GM23338 (cell line): ENCODE data around the gene HGD. TPM values are rescaled to one million over a fixed set of nuclear protein-coding genes. Genes with fewer than 3 reads are reported as not detected.

Experiments used
- ATAC-seq: fragments of 200-7000 bp; cut with Tn5 transposase; 3 replicates; pipeline ENCODE4 v1.9.1; 2020
- DNase-seq: peaks from one replicate; pipeline ENCODE4 v3.0.0-alpha.2; 2015; ENCODE audit warnings: low spot score
- H2AFZ ChIP-seq: fragments of 200-600 bp; sonication (generic); 2 replicates; pipeline ENCODE4 v1.8.0; 2016; ENCODE audit warnings: antibody characterized with exemption, mild to moderate bottlenecking, moderate library complexity
- H3F3A ChIP-seq: fragments of 200-600 bp; sonication (generic); replicated peaks from 2 replicates; pipeline ENCODE4 v1.8.0; 2017; ENCODE audit warnings: antibody characterized with exemption, mixed run types, low read depth
- H3K27ac ChIP-seq: fragments of 200-600 bp; sonication (generic); 2 replicates; pipeline ENCODE4 v1.6.1; 2016; ENCODE audit warnings: low read depth
- H3K27me3 ChIP-seq: fragments of 200-600 bp; sonication (generic); 2 replicates; pipeline ENCODE4 v1.8.0; 2016; ENCODE audit warnings: mild to moderate bottlenecking, mixed run types, moderate library complexity; ENCODE audit not compliant: insufficient read depth
- H3K36me3 ChIP-seq: fragments of 200-600 bp; sonication (generic); 2 replicates; pipeline ENCODE4 v1.8.0; 2016; ENCODE audit warnings: mild to moderate bottlenecking; ENCODE audit not compliant: insufficient read depth
- H3K4me1 ChIP-seq: fragments of 200-600 bp; sonication (generic); 2 replicates; pipeline ENCODE4 v1.8.0; 2016; ENCODE audit warnings: mild to moderate bottlenecking, moderate library complexity; ENCODE audit not compliant: insufficient read depth
- H3K4me2 ChIP-seq: fragments of 200-600 bp; sonication (generic); 2 replicates; pipeline ENCODE4 v1.7.1; 2017; ENCODE audit warnings: mixed run types
- H3K4me3 ChIP-seq: fragments of 200-600 bp; sonication (generic); 2 replicates; pipeline ENCODE4 v1.6.1; 2016; ENCODE audit warnings: mixed run types
- H3K79me2 ChIP-seq: fragments of 200-600 bp; sonication (generic); replicated peaks from 2 replicates; pipeline ENCODE4 v1.8.0; 2017; ENCODE audit warnings: mild to moderate bottlenecking; ENCODE audit not compliant: insufficient read depth
- H3K9me2 ChIP-seq: fragments of 200-600 bp; sonication (generic); 2 replicates; pipeline ENCODE4 v1.8.0; 2017; ENCODE audit not compliant: insufficient read depth
- H4K20me1 ChIP-seq: fragments of 200-600 bp; sonication (generic); replicated peaks from 2 replicates; pipeline ENCODE4 v1.8.0; 2017; ENCODE audit warnings: mild to moderate bottlenecking; ENCODE audit not compliant: insufficient read depth
- H3K27ac Mint-ChIP-seq: 2 replicates; pipeline ENCODE4 v1.8.0; 2020; ENCODE audit warnings: inconsistent platforms, mild to moderate bottlenecking, moderate library complexity, mixed read lengths
- H3K27me3 Mint-ChIP-seq: 3 replicates; pipeline ENCODE4 v1.8.0; 2022; ENCODE audit warnings: low read depth, mild to moderate bottlenecking, moderate library complexity, mixed read lengths, inconsistent platforms; ENCODE audit not compliant: insufficient read depth, poor library complexity
- H3K36me3 Mint-ChIP-seq: 3 replicates; pipeline ENCODE4 v1.8.0; 2021; ENCODE audit warnings: low read depth, mild to moderate bottlenecking, inconsistent platforms, moderate library complexity, mixed read lengths
- H3K4me1 Mint-ChIP-seq: 3 replicates; pipeline ENCODE4 v1.8.0; 2020; ENCODE audit warnings: mild to moderate bottlenecking, inconsistent platforms, mixed read lengths
- H3K4me3 Mint-ChIP-seq: 3 replicates; pipeline ENCODE4 v1.8.0; 2021; ENCODE audit warnings: moderate library complexity, mild to moderate bottlenecking, inconsistent platforms, mixed read lengths
- H3K9me3 Mint-ChIP-seq: 3 replicates; pipeline ENCODE4 v1.8.0; 2020; ENCODE audit warnings: moderate library complexity, mild to moderate bottlenecking, inconsistent platforms, mixed read lengths
- CREB1 ChIP-seq: fragments of 250-450 bp; sonication (Bioruptor Pico); IDR thresholded peaks from 2 replicates; pipeline ENCODE4 v1.5.0; 2020; ENCODE audit warnings: low read depth, mild to moderate bottlenecking, moderate library complexity
- EZH2phosphoT487 ChIP-seq: fragments of 200-600 bp; sonication (generic); IDR thresholded peaks from one replicate; pipeline ENCODE4 v1.8.1; 2018; ENCODE audit warnings: antibody characterized with exemption; ENCODE audit not compliant: unreplicated experiment
- NANOG ChIP-seq: IDR thresholded peaks from 2 replicates; pipeline ENCODE4 v1.6.1; 2016; ENCODE audit warnings: antibody characterized with exemption, borderline replicate concordance
- STAT1 ChIP-seq: IDR thresholded peaks from one replicate; pipeline ENCODE4 v1.6.1; 2016; ENCODE audit warnings: antibody characterized with exemption; ENCODE audit not compliant: unreplicated experiment
- ZNF114 ChIP-seq: fragments of 250-450 bp; sonication (Bioruptor Pico); IDR thresholded peaks from 2 replicates; pipeline ENCODE4 v1.5.0; 2020; ENCODE audit warnings: mild to moderate bottlenecking, moderate library complexity
- ZNF331 ChIP-seq: fragments of 250-450 bp; sonication (Bioruptor Pico); IDR thresholded peaks from 2 replicates; pipeline ENCODE4 v1.5.0; 2020; ENCODE audit warnings: low read depth, mild to moderate bottlenecking, moderate library complexity
- polyA plus RNA-seq: library from polyadenylated mRNA; unstranded; fragments of >200 nt; fragmentation: Nextera tagmentation; extraction: Ambion mirVana; gene quantifications from 2 replicates; pipeline ENCODE4 v1.2.1, GENCODE V29; 2016
- total RNA-seq: library from RNA; depleted of rRNA; stranded (reverse); fragments of >200 nt; shearing (Covaris generic); gene quantifications from 2 replicates; pipeline ENCODE4 v1.2.3, GENCODE V29; 2014
- TF ChIP-seq, protein P1 (sequence below), 2 experiments: fragments of 200-600 bp in 1 of 2; sonication (generic) in 1 of 2; conservative IDR thresholded peaks; 2 replicates each; pipeline versions ENCODE4 v1.5.1 to v1.6.1; 2016 to 2017; ENCODE audit warnings: antibody characterized with exemption in 2 of 2, low read depth in 2 of 2, mild to moderate bottlenecking in 2 of 2, moderate library complexity in 1 of 2
- TF ChIP-seq, protein P2 (sequence below): IDR thresholded peaks from one replicate; pipeline ENCODE4 v1.6.1; 2018; ENCODE audit warnings: antibody characterized with exemption; ENCODE audit not compliant: unreplicated experiment
- TF ChIP-seq, protein P3 (sequence below): fragments of 250-450 bp; sonication (Bioruptor Pico); IDR thresholded peaks from 2 replicates; pipeline ENCODE4 v1.5.0; 2020; ENCODE audit warnings: mild to moderate bottlenecking, moderate library complexity
- TF ChIP-seq, protein P4 (sequence below): IDR thresholded peaks from 2 replicates; pipeline ENCODE4 v1.6.1; 2016; ENCODE audit warnings: antibody characterized with exemption

HGD gene
- total and polyA plus RNA-seq, 2 experiments from 2014 or later: not detected

DNA sequence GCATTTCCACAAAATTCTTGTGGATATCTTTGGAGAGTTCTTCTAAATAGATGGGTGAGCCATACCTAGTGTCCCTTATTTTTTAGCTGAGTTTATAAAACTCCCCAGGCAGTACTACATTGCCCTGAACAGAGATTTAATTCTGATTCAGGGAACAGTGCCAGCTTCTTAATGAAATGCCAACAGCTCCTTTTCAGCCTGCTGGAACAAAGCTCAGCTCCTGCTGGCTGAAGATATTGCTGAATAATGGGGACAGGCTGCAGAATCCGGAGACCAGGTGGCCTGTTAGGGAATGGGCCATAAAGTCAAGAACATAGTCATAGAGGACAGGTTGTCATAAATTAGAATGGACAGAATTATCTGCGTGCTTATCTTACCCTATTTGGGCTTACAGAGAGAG is 8.9 kb downstream of the HGD start:
- Histone ChIP-seq H3K27ac (no peak overlapping the region), H3K4me1 (peaks cover 15% of the 10 kb centered on the region), H3K4me3 (no peak overlapping the region), H3K27me3 (no peaks in the 10 kb centered on the region), H4K20me1 (no peaks in the 10 kb centered on the region), H3K4me2 (no peak overlapping the region), H3F3A (0 out of 2 replicates have a peak, but pooled peaks cover 4% of the 10 kb centered on the region), H3K9me2 (peaks cover 8% of the 10 kb centered on the region; the same call in 1 of the 2 replicates), H3K36me3 (no peaks in the 10 kb centered on the region), H2AFZ (no peak overlapping the region), H3K79me2 (no peaks in the 10 kb centered on the region)
- Mint-ChIP-seq H3K27me3 (no peaks in the 10 kb centered on the region), H3K36me3 (peaks cover 3% of the 10 kb centered on the region; the same call in 1 of the 3 replicates), H3K4me3 (no peak overlapping the region), H3K4me1 (peaks cover 43% of the 10 kb centered on the region), H3K9me3 (no peaks in the 10 kb centered on the region), H3K27ac (no peak overlapping the region)
- DNase-seq: no peak
- TF ChIP-seq EZH2phosphoT487 (no peak), NANOG (no peak), CREB1 (CRISPR knock-in tag) (no peak), STAT1 (no peak), ZNF114 (CRISPR knock-in tag) (no peak), ZNF331 (CRISPR knock-in tag) (no peak)
- TF ChIP-seq, protein P1, sequence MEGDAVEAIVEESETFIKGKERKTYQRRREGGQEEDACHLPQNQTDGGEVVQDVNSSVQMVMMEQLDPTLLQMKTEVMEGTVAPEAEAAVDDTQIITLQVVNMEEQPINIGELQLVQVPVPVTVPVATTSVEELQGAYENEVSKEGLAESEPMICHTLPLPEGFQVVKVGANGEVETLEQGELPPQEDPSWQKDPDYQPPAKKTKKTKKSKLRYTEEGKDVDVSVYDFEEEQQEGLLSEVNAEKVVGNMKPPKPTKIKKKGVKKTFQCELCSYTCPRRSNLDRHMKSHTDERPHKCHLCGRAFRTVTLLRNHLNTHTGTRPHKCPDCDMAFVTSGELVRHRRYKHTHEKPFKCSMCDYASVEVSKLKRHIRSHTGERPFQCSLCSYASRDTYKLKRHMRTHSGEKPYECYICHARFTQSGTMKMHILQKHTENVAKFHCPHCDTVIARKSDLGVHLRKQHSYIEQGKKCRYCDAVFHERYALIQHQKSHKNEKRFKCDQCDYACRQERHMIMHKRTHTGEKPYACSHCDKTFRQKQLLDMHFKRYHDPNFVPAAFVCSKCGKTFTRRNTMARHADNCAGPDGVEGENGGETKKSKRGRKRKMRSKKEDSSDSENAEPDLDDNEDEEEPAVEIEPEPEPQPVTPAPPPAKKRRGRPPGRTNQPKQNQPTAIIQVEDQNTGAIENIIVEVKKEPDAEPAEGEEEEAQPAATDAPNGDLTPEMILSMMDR (conservative IDR thresholded peaks at IDR 0.05; ENCODE audit: low read depth in 2 of 2): no peak
- TF ChIP-seq, protein P2, sequence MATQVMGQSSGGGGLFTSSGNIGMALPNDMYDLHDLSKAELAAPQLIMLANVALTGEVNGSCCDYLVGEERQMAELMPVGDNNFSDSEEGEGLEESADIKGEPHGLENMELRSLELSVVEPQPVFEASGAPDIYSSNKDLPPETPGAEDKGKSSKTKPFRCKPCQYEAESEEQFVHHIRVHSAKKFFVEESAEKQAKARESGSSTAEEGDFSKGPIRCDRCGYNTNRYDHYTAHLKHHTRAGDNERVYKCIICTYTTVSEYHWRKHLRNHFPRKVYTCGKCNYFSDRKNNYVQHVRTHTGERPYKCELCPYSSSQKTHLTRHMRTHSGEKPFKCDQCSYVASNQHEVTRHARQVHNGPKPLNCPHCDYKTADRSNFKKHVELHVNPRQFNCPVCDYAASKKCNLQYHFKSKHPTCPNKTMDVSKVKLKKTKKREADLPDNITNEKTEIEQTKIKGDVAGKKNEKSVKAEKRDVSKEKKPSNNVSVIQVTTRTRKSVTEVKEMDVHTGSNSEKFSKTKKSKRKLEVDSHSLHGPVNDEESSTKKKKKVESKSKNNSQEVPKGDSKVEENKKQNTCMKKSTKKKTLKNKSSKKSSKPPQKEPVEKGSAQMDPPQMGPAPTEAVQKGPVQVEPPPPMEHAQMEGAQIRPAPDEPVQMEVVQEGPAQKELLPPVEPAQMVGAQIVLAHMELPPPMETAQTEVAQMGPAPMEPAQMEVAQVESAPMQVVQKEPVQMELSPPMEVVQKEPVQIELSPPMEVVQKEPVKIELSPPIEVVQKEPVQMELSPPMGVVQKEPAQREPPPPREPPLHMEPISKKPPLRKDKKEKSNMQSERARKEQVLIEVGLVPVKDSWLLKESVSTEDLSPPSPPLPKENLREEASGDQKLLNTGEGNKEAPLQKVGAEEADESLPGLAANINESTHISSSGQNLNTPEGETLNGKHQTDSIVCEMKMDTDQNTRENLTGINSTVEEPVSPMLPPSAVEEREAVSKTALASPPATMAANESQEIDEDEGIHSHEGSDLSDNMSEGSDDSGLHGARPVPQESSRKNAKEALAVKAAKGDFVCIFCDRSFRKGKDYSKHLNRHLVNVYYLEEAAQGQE: no peak
- TF ChIP-seq, protein P3, sequence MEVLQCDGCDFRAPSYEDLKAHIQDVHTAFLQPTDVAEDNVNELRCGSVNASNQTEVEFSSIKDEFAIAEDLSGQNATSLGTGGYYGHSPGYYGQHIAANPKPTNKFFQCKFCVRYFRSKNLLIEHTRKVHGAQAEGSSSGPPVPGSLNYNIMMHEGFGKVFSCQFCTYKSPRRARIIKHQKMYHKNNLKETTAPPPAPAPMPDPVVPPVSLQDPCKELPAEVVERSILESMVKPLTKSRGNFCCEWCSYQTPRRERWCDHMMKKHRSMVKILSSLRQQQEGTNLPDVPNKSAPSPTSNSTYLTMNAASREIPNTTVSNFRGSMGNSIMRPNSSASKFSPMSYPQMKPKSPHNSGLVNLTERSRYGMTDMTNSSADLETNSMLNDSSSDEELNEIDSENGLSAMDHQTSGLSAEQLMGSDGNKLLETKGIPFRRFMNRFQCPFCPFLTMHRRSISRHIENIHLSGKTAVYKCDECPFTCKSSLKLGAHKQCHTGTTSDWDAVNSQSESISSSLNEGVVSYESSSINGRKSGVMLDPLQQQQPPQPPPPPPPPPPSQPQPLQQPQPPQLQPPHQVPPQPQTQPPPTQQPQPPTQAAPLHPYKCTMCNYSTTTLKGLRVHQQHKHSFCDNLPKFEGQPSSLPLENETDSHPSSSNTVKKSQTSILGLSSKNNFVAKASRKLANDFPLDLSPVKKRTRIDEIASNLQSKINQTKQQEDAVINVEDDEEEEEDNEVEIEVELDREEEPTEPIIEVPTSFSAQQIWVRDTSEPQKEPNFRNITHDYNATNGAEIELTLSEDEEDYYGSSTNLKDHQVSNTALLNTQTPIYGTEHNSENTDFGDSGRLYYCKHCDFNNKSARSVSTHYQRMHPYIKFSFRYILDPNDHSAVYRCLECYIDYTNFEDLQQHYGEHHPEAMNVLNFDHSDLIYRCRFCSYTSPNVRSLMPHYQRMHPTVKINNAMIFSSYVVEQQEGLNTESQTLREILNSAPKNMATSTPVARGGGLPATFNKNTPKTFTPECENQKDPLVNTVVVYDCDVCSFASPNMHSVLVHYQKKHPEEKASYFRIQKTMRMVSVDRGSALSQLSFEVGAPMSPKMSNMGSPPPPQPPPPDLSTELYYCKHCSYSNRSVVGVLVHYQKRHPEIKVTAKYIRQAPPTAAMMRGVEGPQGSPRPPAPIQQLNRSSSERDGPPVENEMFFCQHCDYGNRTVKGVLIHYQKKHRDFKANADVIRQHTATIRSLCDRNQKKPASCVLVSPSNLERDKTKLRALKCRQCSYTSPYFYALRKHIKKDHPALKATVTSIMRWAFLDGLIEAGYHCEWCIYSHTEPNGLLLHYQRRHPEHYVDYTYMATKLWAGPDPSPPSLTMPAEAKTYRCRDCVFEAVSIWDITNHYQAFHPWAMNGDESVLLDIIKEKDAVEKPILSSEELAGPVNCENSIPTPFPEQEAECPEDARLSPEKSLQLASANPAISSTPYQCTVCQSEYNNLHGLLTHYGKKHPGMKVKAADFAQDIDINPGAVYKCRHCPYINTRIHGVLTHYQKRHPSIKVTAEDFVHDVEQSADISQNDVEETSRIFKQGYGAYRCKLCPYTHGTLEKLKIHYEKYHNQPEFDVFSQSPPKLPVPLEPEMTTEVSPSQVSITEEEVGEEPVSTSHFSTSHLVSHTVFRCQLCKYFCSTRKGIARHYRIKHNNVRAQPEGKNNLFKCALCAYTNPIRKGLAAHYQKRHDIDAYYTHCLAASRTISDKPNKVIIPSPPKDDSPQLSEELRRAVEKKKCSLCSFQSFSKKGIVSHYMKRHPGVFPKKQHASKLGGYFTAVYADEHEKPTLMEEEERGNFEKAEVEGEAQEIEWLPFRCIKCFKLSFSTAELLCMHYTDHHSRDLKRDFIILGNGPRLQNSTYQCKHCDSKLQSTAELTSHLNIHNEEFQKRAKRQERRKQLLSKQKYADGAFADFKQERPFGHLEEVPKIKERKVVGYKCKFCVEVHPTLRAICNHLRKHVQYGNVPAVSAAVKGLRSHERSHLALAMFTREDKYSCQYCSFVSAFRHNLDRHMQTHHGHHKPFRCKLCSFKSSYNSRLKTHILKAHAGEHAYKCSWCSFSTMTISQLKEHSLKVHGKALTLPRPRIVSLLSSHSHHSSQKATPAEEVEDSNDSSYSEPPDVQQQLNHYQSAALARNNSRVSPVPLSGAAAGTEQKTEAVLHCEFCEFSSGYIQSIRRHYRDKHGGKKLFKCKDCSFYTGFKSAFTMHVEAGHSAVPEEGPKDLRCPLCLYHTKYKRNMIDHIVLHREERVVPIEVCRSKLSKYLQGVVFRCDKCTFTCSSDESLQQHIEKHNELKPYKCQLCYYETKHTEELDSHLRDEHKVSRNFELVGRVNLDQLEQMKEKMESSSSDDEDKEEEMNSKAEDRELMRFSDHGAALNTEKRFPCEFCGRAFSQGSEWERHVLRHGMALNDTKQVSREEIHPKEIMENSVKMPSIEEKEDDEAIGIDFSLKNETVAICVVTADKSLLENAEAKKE (CRISPR knock-in tag): no peak
- TF ChIP-seq, protein P4, sequence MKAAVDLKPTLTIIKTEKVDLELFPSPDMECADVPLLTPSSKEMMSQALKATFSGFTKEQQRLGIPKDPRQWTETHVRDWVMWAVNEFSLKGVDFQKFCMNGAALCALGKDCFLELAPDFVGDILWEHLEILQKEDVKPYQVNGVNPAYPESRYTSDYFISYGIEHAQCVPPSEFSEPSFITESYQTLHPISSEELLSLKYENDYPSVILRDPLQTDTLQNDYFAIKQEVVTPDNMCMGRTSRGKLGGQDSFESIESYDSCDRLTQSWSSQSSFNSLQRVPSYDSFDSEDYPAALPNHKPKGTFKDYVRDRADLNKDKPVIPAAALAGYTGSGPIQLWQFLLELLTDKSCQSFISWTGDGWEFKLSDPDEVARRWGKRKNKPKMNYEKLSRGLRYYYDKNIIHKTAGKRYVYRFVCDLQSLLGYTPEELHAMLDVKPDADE: no peak
- ATAC-seq: no peak
